Activated CD4-positive, alpha-beta T cell treated with anti-CD3 and anti-CD28 coated beads for 36 hours (primary cell): Measurements from ENCODE around the gene PBX2. TPM values are rescaled to one million over a fixed set of nuclear protein-coding genes. Genes with fewer than 3 reads are reported as not detected.
"Not testable (repeated sequence)": the region's sequence is repeated elsewhere in the genome, so short reads cannot be mapped to it uniquely, and the experiment has no call there.

Experiments
- ATAC-seq: fragments of 200-7000 bp; cut with Tn5 transposase; one replicate; pipeline ENCODE4 v1.10.0; 2021; ENCODE audit warnings: mild to moderate bottlenecking, moderate library complexity
- CTCF ChIA-PET: fragments of 350-600 bp; sonication (Branson Sonifier 250); formaldehyde crosslinking; loops from one replicate; lab custom pipeline; 2021; ENCODE audit warnings: antibody characterized with exemption; lab: Charles Lee
- POLR2A ChIA-PET: fragments of 350-600 bp; sonication (Branson Sonifier 250); formaldehyde crosslinking; loops from one replicate; lab custom pipeline; 2021; ENCODE audit warnings: antibody characterized with exemption, inconsistent platforms; lab: Charles Lee
- DNase-seq: peaks from one replicate; pipeline ENCODE4 v3.0.0-alpha.2; 2020
- H3K27ac Mint-ChIP-seq: one replicate; pipeline ENCODE4 v1.8.0; 2021; ENCODE audit warnings: mixed read lengths
- H3K27me3 Mint-ChIP-seq: one replicate; pipeline ENCODE4 v1.8.0; 2021; ENCODE audit warnings: mixed read lengths
- H3K36me3 Mint-ChIP-seq: one replicate; pipeline ENCODE4 v1.8.0; 2021; ENCODE audit warnings: low read depth, mixed read lengths
- H3K4me1 Mint-ChIP-seq: one replicate; pipeline ENCODE4 v1.8.0; 2021; ENCODE audit warnings: mixed read lengths
- H3K4me3 Mint-ChIP-seq: one replicate; pipeline ENCODE4 v1.8.0; 2021; ENCODE audit warnings: mild to moderate bottlenecking, moderate library complexity, mixed read lengths
- H3K9me3 Mint-ChIP-seq: one replicate; pipeline ENCODE4 v1.8.0; 2021; ENCODE audit warnings: low read depth, mixed read lengths
- intact Hi-C, 2 experiments: fragments of 100-400 bp; cut with DNase I in 1 of 2; cut with micrococcal nuclease in 1 of 2; formaldehyde crosslinking; loops; one replicate each; pipeline versions ENCODE4 v1.14.2 to v1.15.1; 2022 to 2024; cut with DNase I, micrococcal nuclease
- total RNA-seq, 2 experiments: library from RNA; stranded (reverse); gene quantifications; one replicate each; pipeline ENCODE4 v1.2.3, GENCODE V29; 2021

PBX2 gene
- total RNA-seq, 2 experiments from 2014 or later = 64.9 to 77.9 TPM

GRCh38 chr6:32186151-32186840, 3.7 kb downstream of the PBX2 start:
- H3K4me1 Mint-ChIP-seq = peaks cover 57% of the 10 kb centered on the region

GRCh38 chr6:32185681-32186131, 4.3 kb downstream of the PBX2 start:
- Mint-ChIP-seq H3K36me3 (peaks cover 57% of the 10 kb centered on the region), H3K27ac (peak overlapping the region; percentile 87), H3K4me1 (peaks cover 60% of the 10 kb centered on the region), H3K4me3 (peak overlapping the region; percentile 39)
- ATAC-seq = peak; percentile 69
- H3K9me3 Mint-ChIP-seq, intact Hi-C loops, CTCF ChIA-PET, H3K27me3 Mint-ChIP-seq: not testable (repeated sequence)
- peak; percentile 80 for DNase-seq
- POLR2A ChIA-PET = interaction anchor here (0.6 to 0.7 kb wide), 3 partner anchors 9 to 640 kb away, joined by 3 to 6 read pairs (median 5); no protein-coding TSS in a partner anchor

More at GRCh38 chr6:32186151-32186840, 3.7 kb downstream of the PBX2 start:
- H3K9me3 Mint-ChIP-seq, DNase-seq, intact Hi-C loops, H3K27me3 Mint-ChIP-seq, CTCF ChIA-PET, ATAC-seq: not testable (repeated sequence)
- POLR2A ChIA-PET = interaction anchor here (0.6 to 0.7 kb wide), 2 partner anchors 10 to 374 kb away, joined by 5 to 6 read pairs; no protein-coding TSS in a partner anchor
- peak overlapping the region; percentile 87 for H3K27ac Mint-ChIP-seq
- peak overlapping the region; percentile 39 for H3K4me3 Mint-ChIP-seq
- H3K36me3 Mint-ChIP-seq = peaks cover 57% of the 10 kb centered on the region

GRCh38 chr6:32184084-32184640, 5.8 kb downstream of the PBX2 start, which contains the start of gene AGER:
Gene AGER (minus strand): TSS chr6:32184253. CDS start chr6:32184222, 31 bp downstream.
- no peaks in the 10 kb centered on the region for H3K9me3 Mint-ChIP-seq
- POLR2A ChIA-PET = no interaction called here
- H3K36me3 Mint-ChIP-seq = peaks cover 67% of the 10 kb centered on the region
- peaks cover 74% of the 10 kb centered on the region for H3K4me1 Mint-ChIP-seq
- no peak within 1 kb of the TSS for H3K4me3 Mint-ChIP-seq
- DNase-seq = no peak
- CTCF ChIA-PET = no interaction called here
- intact Hi-C loops = no loop called here
- H3K27me3 Mint-ChIP-seq = no peaks in the 10 kb centered on the region
- H3K27ac Mint-ChIP-seq = peak within 1 kb of the TSS; percentile 69
- no peak for ATAC-seq

- intact Hi-C loops = no loop called here
- Mint-ChIP-seq H3K27ac (peak overlapping the region; percentile 69), H3K27me3 (no peaks in the 10 kb centered on the region), H3K9me3 (no peaks in the 10 kb centered on the region), H3K36me3 (peaks cover 67% of the 10 kb centered on the region), H3K4me1 (peaks cover 74% of the 10 kb centered on the region), H3K4me3 (no peak overlapping the region)
- ATAC-seq = no peak
- DNase-seq = no peak
- ChIA-PET CTCF (no interaction called here), POLR2A (interaction anchor here (1.2 to 1.7 kb wide), 2 partner anchors 9 to 12 kb away, joined by 5 to 9 read pairs; partner anchors contain the start of gene GPSM3)
Observed at GRCh38 chr6:32183483-32184083, 6.4 kb downstream of the PBX2 start.

GRCh38 chr6:32183030-32183429, 7.0 kb downstream of the PBX2 start:
- H3K27ac Mint-ChIP-seq = peak overlapping the region; percentile 69
- no peaks in the 10 kb centered on the region for H3K27me3 Mint-ChIP-seq
- ATAC-seq (no peak), DNase-seq (no peak)
- POLR2A ChIA-PET = interaction anchor here (1.2 to 1.7 kb wide), 2 partner anchors 9 to 12 kb away, joined by 5 to 9 read pairs; partner anchors contain the start of gene GPSM3
- H3K9me3 Mint-ChIP-seq = no peaks in the 10 kb centered on the region
- peaks cover 68% of the 10 kb centered on the region for H3K4me1 Mint-ChIP-seq
- CTCF ChIA-PET = no interaction called here
- intact Hi-C loops = no loop called here
- no peak overlapping the region for H3K4me3 Mint-ChIP-seq
- peaks cover 63% of the 10 kb centered on the region for H3K36me3 Mint-ChIP-seq

GRCh38 chr6:32182555-32182981, 7.4 kb downstream of the PBX2 start:
- CTCF ChIA-PET = no interaction called here
- ATAC-seq (no peak), DNase-seq (no peak)
- Mint-ChIP-seq H3K4me3 (no peak overlapping the region), H3K27me3 (no peaks in the 10 kb centered on the region), H3K27ac (peak overlapping the region; percentile 69), H3K4me1 (peaks cover 64% of the 10 kb centered on the region), H3K9me3 (no peaks in the 10 kb centered on the region), H3K36me3 (peaks cover 59% of the 10 kb centered on the region)
- intact Hi-C loops = no loop called here
- POLR2A ChIA-PET = interaction anchor here (1.2 to 1.7 kb wide), 2 partner anchors 10 to 13 kb away, joined by 5 to 9 read pairs; partner anchors contain the start of gene GPSM3

GRCh38 chr6:32181915-32182529, 8.0 kb downstream of the PBX2 start:
- H3K4me1 Mint-ChIP-seq = peaks cover 63% of the 10 kb centered on the region

GRCh38 chr6:32181148-32181702, 8.8 kb downstream of the PBX2 start:
- H3K36me3 Mint-ChIP-seq = peaks cover 46% of the 10 kb centered on the region
- H3K4me3 Mint-ChIP-seq = no peak overlapping the region
- H3K4me1 Mint-ChIP-seq = peaks cover 63% of the 10 kb centered on the region
- H3K9me3 Mint-ChIP-seq = no peaks in the 10 kb centered on the region
- peak overlapping the region; percentile 58 for H3K27ac Mint-ChIP-seq
- intact Hi-C loops = no loop called here
- no peak for ATAC-seq
- H3K27me3 Mint-ChIP-seq = no peaks in the 10 kb centered on the region
- CTCF ChIA-PET = no interaction called here
- POLR2A ChIA-PET = no interaction called here
- DNase-seq = no peak

More at GRCh38 chr6:32181915-32182529, 8.0 kb downstream of the PBX2 start:
- intact Hi-C loops = no loop called here
- no peaks in the 10 kb centered on the region for H3K27me3 Mint-ChIP-seq
- ChIA-PET POLR2A (interaction anchor here (1.2 to 1.7 kb wide), 2 partner anchors 10 to 13 kb away, joined by 5 to 9 read pairs; partner anchors contain the start of gene GPSM3), CTCF (no interaction called here)
- peak overlapping the region; percentile 19 for H3K27ac Mint-ChIP-seq
- H3K9me3 Mint-ChIP-seq = no peaks in the 10 kb centered on the region
- H3K4me3 Mint-ChIP-seq = no peak overlapping the region
- ATAC-seq = no peak
- no peak for DNase-seq
- H3K36me3 Mint-ChIP-seq = peaks cover 53% of the 10 kb centered on the region

GRCh38 chr6:32179766-32180405, 10.1 kb downstream of the PBX2 start:
- Mint-ChIP-seq H3K4me1 (peaks cover 58% of the 10 kb centered on the region), H3K4me3 (peak overlapping the region; percentile 92), H3K36me3 (peaks cover 37% of the 10 kb centered on the region), H3K27me3 (no peaks in the 10 kb centered on the region), H3K9me3 (no peaks in the 10 kb centered on the region), H3K27ac (peak overlapping the region; percentile 98)
- ChIA-PET CTCF (interaction anchor here (0.7 to 1.4 kb wide), 2 partner anchors 10 to 12 kb away, joined by 3 read pairs; partner anchors contain the start of gene PBX2), POLR2A (interaction anchor here (0.7 kb wide), 1 partner anchor 9 kb away, joined by 3 read pairs; no protein-coding TSS in a partner anchor)
- ATAC-seq (no peak), DNase-seq (no peak)
- intact Hi-C loops = loop anchor here (2.0 to 5.0 kb wide), 9 partner anchors 443 to 1623 kb away; partner anchors contain the start of genes HSD17B8 (in 2 of the 2), PSMB8 (in 2 of the 2), RXRB (in 2 of the 2) and SLC39A7 (in 2 of the 2)
